Measurements from ENCODE around the gene CHRNA5.

GRCh38 chr15:78630886-78631633 is 65.7 kb downstream of the CHRNA5 start:
- TF ChIP-seq POLR2A (IDR thresholded peaks at IDR 0.05; ENCODE audit: low read depth, low read length) (no peak), POLR2AphosphoS5 (IDR thresholded peaks at IDR 0.05; ENCODE audit: low read depth, low read length) (no peak), TAF1 (IDR thresholded peaks at IDR 0.05; ENCODE audit: low read depth, low read length) (no peak), SPI1 (IDR thresholded peaks at IDR 0.05; ENCODE audit: low read depth, low read length) (no peak), POU2F2 (IDR thresholded peaks at IDR 0.05; ENCODE audit: low read depth, low read length) (no peak)
